Natural killer cell (primary cell): ENCODE data around the gene NPIPB2. TPM values are rescaled to one million over a fixed set of nuclear protein-coding genes. Genes with fewer than 3 reads are reported as not detected.
"Not testable (repeated sequence)": the region's sequence is repeated elsewhere in the genome, so short reads cannot be mapped to it uniquely, and the experiment has no call there.

Experiments
- ATAC-seq, 3 donors: fragments of 150-1000 bp in 2 of 3; fragments of 200-7000 bp in 1 of 3; cut with Tn5 transposase; 1 replicate in 1 of 3; 2 replicates in 2 of 3; pipeline ENCODE4 v1.10.0; 2021; ENCODE audit warnings: mild to moderate bottlenecking in 2 of 3, moderate library complexity in 2 of 3
- DNase-seq, 2 donors: peaks; one replicate each; pipeline versions ENCODE4 v3.0.0 to v3.0.0-alpha.2; 2013 to 2021; ENCODE audit warnings: mixed read lengths in 1 of 2
- H3K27ac ChIP-seq: one replicate; pipeline ENCODE4 v1.5.1; 2013; ENCODE audit warnings: mild to moderate bottlenecking, low read length
- H3K27me3 ChIP-seq: one replicate; pipeline ENCODE4 v1.6.1; 2013; ENCODE audit warnings: low read length; ENCODE audit not compliant: control insufficient read depth, insufficient read depth
- H3K36me3 ChIP-seq: one replicate; pipeline ENCODE4 v1.6.1; 2013; ENCODE audit warnings: low read length; ENCODE audit not compliant: control insufficient read depth, insufficient read depth
- H3K4me1 ChIP-seq: one replicate; pipeline ENCODE4 v1.6.1; 2013; ENCODE audit warnings: low read length; ENCODE audit not compliant: control insufficient read depth, insufficient read depth
- H3K4me3 ChIP-seq: one replicate; pipeline ENCODE4 v1.5.1; 2013; ENCODE audit warnings: low read length
- H3K9me3 ChIP-seq: one replicate; pipeline ENCODE4 v1.6.1; 2013; ENCODE audit warnings: low read length; ENCODE audit not compliant: control insufficient read depth, insufficient read depth
- H3K27ac Mint-ChIP-seq, 2 donors: one replicate each; pipeline ENCODE4 v1.8.0; 2022; ENCODE audit warnings: mild to moderate bottlenecking in 2 of 2, mixed read lengths in 2 of 2, moderate library complexity in 1 of 2
- H3K27me3 Mint-ChIP-seq, 2 donors: one replicate each; pipeline ENCODE4 v1.8.0; 2022; ENCODE audit warnings: low read depth in 2 of 2, mixed read lengths in 2 of 2
- H3K36me3 Mint-ChIP-seq: one replicate; pipeline ENCODE4 v1.8.0; 2022; ENCODE audit warnings: mixed read lengths
- H3K4me1 Mint-ChIP-seq, 2 donors: one replicate each; pipeline ENCODE4 v1.8.0; 2022; ENCODE audit warnings: mixed read lengths in 2 of 2
- H3K4me3 Mint-ChIP-seq: one replicate; pipeline ENCODE4 v1.8.0; 2022; ENCODE audit warnings: mild to moderate bottlenecking, moderate library complexity, mixed read lengths
- H3K9me3 Mint-ChIP-seq, 2 donors: one replicate each; pipeline ENCODE4 v1.8.0; 2022; ENCODE audit warnings: mixed read lengths in 2 of 2
- CTCF ChIP-seq: fragments of 200-600 bp; IDR thresholded peaks from one replicate; pipeline ENCODE4 v1.8.0; 2022; ENCODE audit warnings: antibody characterized with exemption
- WGBS: methylation state at CpG from one replicate; pipeline ENCODE4 v1.1.7; 2013; ENCODE audit warnings: missing lambda C conversion rate; ENCODE audit not compliant: insufficient coverage; 5-methylcytosine and 5-hydroxymethylcytosine counted together
- intact Hi-C: fragments of 100-400 bp; cut with micrococcal nuclease; formaldehyde crosslinking; loops from one replicate; pipeline ENCODE4 v1.14.2; 2022
- total RNA-seq, 4 donors: library from RNA; stranded (reverse); fragments of 120-200 nt in 1 of 4; gene quantifications; one replicate each; pipeline versions ENCODE4 v1.2.3 to v1.2.4, GENCODE V29; 2013 to 2022

NPIPB2 gene
- total RNA-seq, 3 donors from 2014 or later (not counting 1 experiment from before 2014, with no cell fraction given) = 19.6 to 43.3 (median 22.4) TPM

- no peaks in the 10 kb centered on the region for H3K4me1 Mint-ChIP-seq
Observed at GRCh38 chr16:11949527-11949926, 7.7 kb upstream of the NPIPB2 start.

GRCh38 chr16:11948819-11949218 is 7.0 kb upstream of the NPIPB2 start:
- no peak for ATAC-seq
- no peak overlapping the region for H3K27ac ChIP-seq
- no peaks in the 10 kb centered on the region for H3K36me3 ChIP-seq
- no peak for DNase-seq
- Mint-ChIP-seq H3K27ac (no peak overlapping the region), H3K27me3 (no peaks in the 10 kb centered on the region), H3K36me3 (no peaks in the 10 kb centered on the region), H3K9me3 (no peaks in the 10 kb centered on the region), H3K4me1 (no peaks in the 10 kb centered on the region), H3K4me3 (no peak overlapping the region)
- H3K9me3 ChIP-seq = no peaks in the 10 kb centered on the region
- 94% methylated on average over 5 of the region's 5 CpGs for WGBS
- intact Hi-C loops = no loop called here
- no peaks in the 10 kb centered on the region for H3K27me3 ChIP-seq
- no peak overlapping the region for H3K4me3 ChIP-seq
- TF ChIP-seq CTCF = no peak
- H3K4me1 ChIP-seq = no peaks in the 10 kb centered on the region

More at GRCh38 chr16:11949527-11949926, 7.7 kb upstream of the NPIPB2 start:
- no peaks in the 10 kb centered on the region for H3K9me3 Mint-ChIP-seq
- H3K36me3 Mint-ChIP-seq = no peaks in the 10 kb centered on the region
- no peak overlapping the region for H3K27ac ChIP-seq
- H3K27me3 Mint-ChIP-seq = no peaks in the 10 kb centered on the region
- no peaks in the 10 kb centered on the region for H3K27me3 ChIP-seq
- H3K27ac Mint-ChIP-seq = no peak overlapping the region
- no peaks in the 10 kb centered on the region for H3K9me3 ChIP-seq
- H3K36me3 ChIP-seq = no peaks in the 10 kb centered on the region
- ATAC-seq = peak in 1 of 3 donors; percentile 36
- H3K4me3 ChIP-seq = no peak overlapping the region
- WGBS = 32% methylated on average over 4 of the region's 4 CpGs
- intact Hi-C loops = no loop called here
- H3K4me3 Mint-ChIP-seq = no peak overlapping the region
- no peak for TF ChIP-seq CTCF
- peak in 1 of 2 donors; percentile 60 for DNase-seq
- H3K4me1 ChIP-seq = no peaks in the 10 kb centered on the region

GRCh38 chr16:11946433-11946832 is 4.6 kb upstream of the NPIPB2 start:
- no peak overlapping the region for H3K27ac ChIP-seq
- H3K9me3 Mint-ChIP-seq = no peaks in the 10 kb centered on the region
- intact Hi-C loops = no loop called here
- H3K4me3 Mint-ChIP-seq = no peak overlapping the region
- no peak overlapping the region for H3K27ac Mint-ChIP-seq
- 91% methylated on average over 2 of the region's 3 CpGs for WGBS
- H3K4me3 ChIP-seq = no peak overlapping the region
- no peak for ATAC-seq
- no peak for DNase-seq
- no peaks in the 10 kb centered on the region for H3K27me3 Mint-ChIP-seq
- TF ChIP-seq CTCF = no peak
- H3K4me1 Mint-ChIP-seq = no peaks in the 10 kb centered on the region
- H3K36me3 ChIP-seq = no peaks in the 10 kb centered on the region
- H3K4me1 ChIP-seq = no peaks in the 10 kb centered on the region
- no peaks in the 10 kb centered on the region for H3K9me3 ChIP-seq
- no peaks in the 10 kb centered on the region for H3K36me3 Mint-ChIP-seq
- no peaks in the 10 kb centered on the region for H3K27me3 ChIP-seq

- H3K27ac ChIP-seq, H3K36me3 Mint-ChIP-seq, H3K4me3 Mint-ChIP-seq, H3K4me1 Mint-ChIP-seq, H3K4me3 ChIP-seq, H3K9me3 Mint-ChIP-seq, intact Hi-C loops, H3K27me3 Mint-ChIP-seq, H3K27me3 ChIP-seq, H3K9me3 ChIP-seq, DNase-seq, H3K36me3 ChIP-seq, ATAC-seq, H3K27ac Mint-ChIP-seq, H3K4me1 ChIP-seq: not testable (repeated sequence)
- WGBS = 89% methylated on average over 5 of the region's 13 CpGs
Observed at GRCh38 chr16:11927350-11927749, 14.5 kb downstream of the NPIPB2 start.

GRCh38 chr16:11924046-11924445 is 17.8 kb downstream of the NPIPB2 start:
- H3K27ac Mint-ChIP-seq, H3K36me3 ChIP-seq, H3K27ac ChIP-seq, intact Hi-C loops, H3K9me3 ChIP-seq, H3K9me3 Mint-ChIP-seq, H3K4me3 Mint-ChIP-seq, H3K27me3 ChIP-seq, H3K4me3 ChIP-seq, H3K36me3 Mint-ChIP-seq, H3K4me1 ChIP-seq, H3K4me1 Mint-ChIP-seq, H3K27me3 Mint-ChIP-seq, DNase-seq, ATAC-seq: not testable (repeated sequence)
- 96% methylated on average over 3 of the region's 10 CpGs for WGBS
